H1 (cell line): ENCODE results near the gene MAP1LC3C. TPM values are rescaled to one million over a fixed set of nuclear protein-coding genes. Genes with fewer than 3 reads are reported as not detected.

Experiments
- ATF2 ChIP-seq: IDR thresholded peaks from 2 replicates; pipeline ENCODE4 v1.6.1; 2012; ENCODE audit warnings: low read length, inconsistent platforms
- CHD7 ChIP-seq: fragments of 300-600 bp; sonication (generic); IDR thresholded peaks from 2 replicates; pipeline ENCODE4 v1.7.1; 2012; ENCODE audit warnings: low read length, moderate library complexity, mild to moderate bottlenecking, inconsistent platforms; ENCODE audit not compliant: insufficient replicate concordance
- CREB1 ChIP-seq: IDR thresholded peaks from 2 replicates; pipeline ENCODE4 v1.6.1; 2012; ENCODE audit warnings: inconsistent platforms
- CTBP2 ChIP-seq: IDR thresholded peaks from 2 replicates; pipeline ENCODE4 v1.7.0; 2011; ENCODE audit warnings: borderline replicate concordance, mild to moderate bottlenecking, moderate library complexity, mixed read lengths, low read length; ENCODE audit not compliant: insufficient read depth, insufficient read length
- EZH2 ChIP-seq: fragments of 200-600 bp; sonication (generic); IDR thresholded peaks from 2 replicates; pipeline ENCODE4 v1.7.1; 2012; ENCODE audit warnings: low read depth, mild to moderate bottlenecking, moderate library complexity, low read length, inconsistent platforms; ENCODE audit not compliant: severe bottlenecking
- SAP30 ChIP-seq: fragments of 300-600 bp; sonication (generic); IDR thresholded peaks from 2 replicates; pipeline ENCODE4 v1.7.1; 2012; ENCODE audit warnings: low read length, moderate library complexity, mild to moderate bottlenecking, inconsistent platforms; ENCODE audit not compliant: insufficient read depth, insufficient replicate concordance
- TBP ChIP-seq: IDR thresholded peaks from 2 replicates; pipeline ENCODE4 v1.6.1; 2011; ENCODE audit warnings: low read depth, low read length, improper control_type of control experiment
- TEAD4 ChIP-seq: IDR thresholded peaks from 2 replicates; pipeline ENCODE4 v1.6.1; 2012; ENCODE audit warnings: low read depth, low read length, inconsistent platforms, mixed read lengths
- YY1 ChIP-seq: IDR thresholded peaks from 2 replicates; pipeline ENCODE4 v1.6.1; 2011; ENCODE audit warnings: low read depth, mild to moderate bottlenecking, low read length
- polyA plus RNA-seq, 7 experiments: library from polyadenylated mRNA; depleted of rRNA in 3 of 7; stranded (reverse) in 5 of 7; unstranded in 2 of 7; fragments of >200 nt in 5 of 7; fragments of 200-250 nt in 2 of 7; gene quantifications; 1 replicate in 5 of 7; 2 replicates in 1 of 7; 4 replicates in 1 of 7; pipeline versions ENCODE4 v1.2.1 to v1.2.3, GENCODE V29; 2011 to 2013; ENCODE audit warnings: missing spikeins in 2 of 7, mixed read lengths in 2 of 7
- total RNA-seq: library from RNA; stranded (reverse); fragmentation: NEBNext Ultra II Directional; extraction: Animal tissue kit (Norgen Biotek cat#: 25700); gene quantifications from 2 replicates; pipeline ENCODE4 v1.2.1, GENCODE V29; 2021

Gene MAP1LC3C
- total and polyA plus RNA-seq, 2 of the 8 experiments (the other 6 are each of a cell fraction or from before 2014, with no cell fraction given) = 1.7 to 3.2 TPM

- TF ChIP-seq CHD7 = no peak
- no peak for TF ChIP-seq YY1
- no peak for TF ChIP-seq SAP30
- TF ChIP-seq CTBP2 = no peak
- TF ChIP-seq CREB1 = no peak
- TF ChIP-seq ATF2 = no peak
- TF ChIP-seq TBP = no peak
- no peak for TF ChIP-seq EZH2
- no peak for TF ChIP-seq TEAD4
These were observed 51.5 kb downstream of the MAP1LC3C start (continued) for GRCh38 chr1:241947354-241947753.
